DMS 273 (cell line): ENCODE measurements around the gene LRRC49.
"Not testable (repeated sequence)": the region's sequence is repeated elsewhere in the genome, so short reads cannot be mapped to it uniquely, and the experiment has no call there.

Experiments
- DNase-seq: peaks from one replicate; lab custom pipeline; 2025; ENCODE audit not compliant: unreplicated experiment; lab: John Stamatoyannopoulos, UW

Gene LRRC49

GRCh38 chr15:70866982-70867641, 25.5 kb upstream of the LRRC49 start:
- no peak for DNase-seq

- no peak for DNase-seq
These were observed 24.6 kb upstream of the LRRC49 start for GRCh38 chr15:70867911-70868467.

- DNase-seq = no peak
These were observed 23.3 kb upstream of the LRRC49 start for GRCh38 chr15:70869346-70869745.

GRCh38 chr15:70870051-70870450, 22.6 kb upstream of the LRRC49 start:
- DNase-seq = no peak

GRCh38 chr15:70871490-70871889, 21.1 kb upstream of the LRRC49 start:
- DNase-seq = not testable (repeated sequence)

- DNase-seq = no peak
These were observed 19.2 kb upstream of the LRRC49 start for GRCh38 chr15:70873232-70874054.

- peak; percentile 6 for DNase-seq
These were observed 17.4 kb upstream of the LRRC49 start for GRCh38 chr15:70875001-70875782.

GRCh38 chr15:70876011-70876410, 16.6 kb upstream of the LRRC49 start:
- DNase-seq = no peak

GRCh38 chr15:70876683-70877082, 15.9 kb upstream of the LRRC49 start:
- no peak for DNase-seq

- DNase-seq = no peak
These were observed 13.2 kb upstream of the LRRC49 start for GRCh38 chr15:70879401-70879800.

- no peak for DNase-seq
These were observed 11.8 kb upstream of the LRRC49 start for GRCh38 chr15:70880781-70881180.

- no peak for DNase-seq
These were observed 10.3 kb upstream of the LRRC49 start for GRCh38 chr15:70882361-70882760.

- peak; percentile 57 for DNase-seq
These were observed 410 bp downstream of the LRRC49 start for GRCh38 chr15:70892912-70893560.

GRCh38 chr15:70902107-70902506, 9.5 kb downstream of the LRRC49 start:
- DNase-seq = no peak

GRCh38 chr15:70906842-70907241, 14.2 kb downstream of the LRRC49 start:
- no peak for DNase-seq

GRCh38 chr15:70907784-70908471, 15.3 kb downstream of the LRRC49 start:
- DNase-seq = no peak

- DNase-seq = no peak
These were observed 18.3 kb downstream of the LRRC49 start for GRCh38 chr15:70910958-70911357.

- no peak for DNase-seq
These were observed 19.6 kb downstream of the LRRC49 start for GRCh38 chr15:70912187-70912586.

- DNase-seq = no peak
These were observed 23.9 kb downstream of the LRRC49 start for GRCh38 chr15:70916531-70916930.

- no peak for DNase-seq
These were observed 25.3 kb downstream of the LRRC49 start for GRCh38 chr15:70917955-70918354.
